22Rv1 (cell line): ENCODE data around the gene ABI3BP.

ENCODE experiments used
- H3K27ac ChIP-seq: fragments of 450-650 bp; 2 replicates; pipeline ENCODE4 v1.5.1; 2017
- ZFX ChIP-seq: fragments of 450-650 bp; IDR thresholded peaks from 2 replicates; pipeline ENCODE4 v1.6.1; 2017; ENCODE audit warnings: antibody characterized with exemption, borderline replicate concordance
- TF ChIP-seq, protein P1 (sequence below): fragments of 450-650 bp; IDR thresholded peaks from 2 replicates; pipeline ENCODE4 v1.5.1; 2017; ENCODE audit warnings: mild to moderate bottlenecking

Gene ABI3BP

GRCh38 chr3:100761211-100761942 lies 231.8 kb downstream of the ABI3BP start:
- no peak overlapping the region for H3K27ac ChIP-seq

GRCh38 chr3:100760377-100760776 lies 232.8 kb downstream of the ABI3BP start:
- TF ChIP-seq, protein P1, sequence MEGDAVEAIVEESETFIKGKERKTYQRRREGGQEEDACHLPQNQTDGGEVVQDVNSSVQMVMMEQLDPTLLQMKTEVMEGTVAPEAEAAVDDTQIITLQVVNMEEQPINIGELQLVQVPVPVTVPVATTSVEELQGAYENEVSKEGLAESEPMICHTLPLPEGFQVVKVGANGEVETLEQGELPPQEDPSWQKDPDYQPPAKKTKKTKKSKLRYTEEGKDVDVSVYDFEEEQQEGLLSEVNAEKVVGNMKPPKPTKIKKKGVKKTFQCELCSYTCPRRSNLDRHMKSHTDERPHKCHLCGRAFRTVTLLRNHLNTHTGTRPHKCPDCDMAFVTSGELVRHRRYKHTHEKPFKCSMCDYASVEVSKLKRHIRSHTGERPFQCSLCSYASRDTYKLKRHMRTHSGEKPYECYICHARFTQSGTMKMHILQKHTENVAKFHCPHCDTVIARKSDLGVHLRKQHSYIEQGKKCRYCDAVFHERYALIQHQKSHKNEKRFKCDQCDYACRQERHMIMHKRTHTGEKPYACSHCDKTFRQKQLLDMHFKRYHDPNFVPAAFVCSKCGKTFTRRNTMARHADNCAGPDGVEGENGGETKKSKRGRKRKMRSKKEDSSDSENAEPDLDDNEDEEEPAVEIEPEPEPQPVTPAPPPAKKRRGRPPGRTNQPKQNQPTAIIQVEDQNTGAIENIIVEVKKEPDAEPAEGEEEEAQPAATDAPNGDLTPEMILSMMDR = no peak
- no peak for TF ChIP-seq ZFX
- no peak overlapping the region for H3K27ac ChIP-seq

More at GRCh38 chr3:100761211-100761942, 231.8 kb downstream of the ABI3BP start:
- no peak for TF ChIP-seq ZFX
- TF ChIP-seq, protein P1 = peak; percentile 24

DNA sequence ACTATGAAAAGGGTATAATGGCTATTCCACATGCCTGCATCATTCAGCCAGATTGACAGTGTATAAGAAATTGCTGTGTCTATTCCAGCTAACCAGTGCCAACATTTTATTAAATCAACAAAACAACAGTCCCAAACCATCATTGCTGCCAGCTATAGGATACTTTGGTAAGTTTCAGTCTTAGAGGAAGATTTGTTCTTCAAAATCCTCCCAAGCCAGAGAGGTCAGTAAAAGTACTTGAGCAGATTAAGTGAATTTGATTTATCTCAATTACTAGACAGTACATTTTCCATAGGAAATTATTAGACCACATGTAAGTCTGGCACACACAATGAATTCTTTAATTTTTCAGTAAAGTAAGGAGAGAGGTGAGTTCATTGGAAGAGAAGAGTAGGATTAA lies 233.3 kb downstream of the ABI3BP start:
- no peak for TF ChIP-seq ZFX
- TF ChIP-seq, protein P1 = no peak
- no peak overlapping the region for H3K27ac ChIP-seq

- no peak overlapping the region for H3K27ac ChIP-seq
- TF ChIP-seq, protein P1 = no peak
These were observed 234.1 kb downstream of the ABI3BP start for GRCh38 chr3:100759159-100759558.

DNA sequence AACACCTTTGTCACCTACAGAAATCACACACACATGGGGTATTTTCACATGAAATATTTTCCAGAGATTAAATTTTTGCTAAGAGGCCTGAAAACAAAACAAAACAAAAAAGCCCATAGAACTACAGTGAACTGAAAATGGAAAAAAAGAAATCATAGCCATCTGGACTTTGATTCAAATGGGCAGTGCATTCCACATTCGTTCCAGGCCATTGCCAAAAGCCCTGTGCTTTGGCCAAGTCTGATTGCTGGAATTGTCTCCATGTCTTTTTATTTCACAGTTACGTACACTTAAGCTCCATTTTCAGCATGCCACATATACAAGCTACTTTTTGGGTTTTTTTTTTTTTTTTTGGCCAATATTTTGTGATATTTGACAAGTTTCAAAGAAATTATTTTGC lies 236.8 kb downstream of the ABI3BP start:
- H3K27ac ChIP-seq = no peak overlapping the region
- no peak for TF ChIP-seq ZFX
- TF ChIP-seq, protein P1 = no peak

GRCh38 chr3:100754563-100755334 lies 238.5 kb downstream of the ABI3BP start:
- no peak overlapping the region for H3K27ac ChIP-seq

More at GRCh38 chr3:100754563-100755334, 238.5 kb downstream of the ABI3BP start:
- TF ChIP-seq, protein P1 = no peak
- TF ChIP-seq ZFX = no peak
